HT-29 (cell line): ENCODE results near the gene LARP4B. TPM values are rescaled to one million over a fixed set of nuclear protein-coding genes. Genes with fewer than 3 reads are reported as not detected.

Experiments used
- DNase-seq: peaks from one replicate; pipeline ENCODE4 v3.0.0-alpha.2; 2015; ENCODE audit warnings: low spot score
- total RNA-seq: library from RNA; depleted of rRNA; stranded (reverse); fragments of >200 nt; shearing (Covaris generic); gene quantifications from 2 replicates; pipeline ENCODE4 v1.2.3, GENCODE V29; 2014

The LARP4B gene
- total RNA-seq, 1 experiment from 2014 or later: 60.6 TPM

DNA sequence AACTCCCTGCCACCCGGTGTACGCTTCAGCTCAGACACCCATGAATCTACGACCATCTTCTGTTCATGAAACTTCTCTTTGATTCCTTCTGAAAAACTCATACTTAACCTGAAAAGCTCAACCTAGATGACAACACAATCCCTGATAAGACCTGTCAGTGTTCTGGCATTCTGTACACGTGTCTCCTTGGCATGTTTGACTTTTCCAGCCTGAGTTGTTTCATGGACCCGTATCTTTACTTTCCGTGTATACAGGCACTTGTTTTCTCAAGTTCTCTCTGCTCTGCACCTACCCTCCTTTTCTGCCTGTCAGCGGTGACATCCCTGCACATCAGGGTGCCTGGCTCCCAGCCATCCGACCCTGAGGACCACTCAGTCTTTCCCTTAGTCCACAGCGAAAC, 103.3 kb downstream of the LARP4B start:
- DNase-seq: no peak

DNA sequence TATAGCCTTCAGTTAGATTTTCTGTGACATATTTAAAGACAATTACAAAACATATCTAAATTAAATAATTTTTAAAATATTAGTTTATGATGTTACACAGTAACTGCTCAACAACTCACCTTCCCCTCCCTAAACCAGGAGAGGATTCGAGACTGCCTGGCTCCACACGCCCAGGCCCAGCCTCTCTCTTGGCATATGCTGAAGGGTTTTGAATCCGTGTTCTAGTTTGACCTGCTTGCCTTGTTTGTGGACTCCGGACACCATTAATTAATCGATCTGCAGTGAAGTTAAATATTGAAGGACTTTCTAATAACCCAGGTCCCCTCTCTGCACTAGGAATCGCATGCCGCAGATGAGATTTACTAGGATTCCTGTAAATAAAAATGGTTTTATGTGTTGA, 106.6 kb downstream of the LARP4B start:
- no peak for DNase-seq

DNA sequence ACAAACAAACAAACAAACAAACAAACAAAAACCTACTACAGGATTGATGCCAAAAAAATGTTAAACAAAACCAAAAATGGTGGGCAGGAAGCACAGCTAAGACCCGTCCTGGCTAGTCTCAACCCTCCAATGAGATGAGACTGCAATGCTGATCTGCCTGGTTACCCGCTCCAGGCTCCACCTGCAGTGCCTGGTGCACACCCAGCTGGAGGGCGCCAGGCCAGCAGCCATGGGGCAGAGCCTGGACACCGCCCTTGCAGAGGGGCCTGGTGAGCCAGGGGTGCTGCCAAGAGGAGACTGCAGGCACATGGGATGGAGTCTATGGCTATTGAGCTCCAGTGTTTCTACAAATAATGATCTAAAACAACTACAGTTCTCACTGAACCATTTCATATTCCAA, 107.0 kb downstream of the LARP4B start:
- DNase-seq: no peak

DNA sequence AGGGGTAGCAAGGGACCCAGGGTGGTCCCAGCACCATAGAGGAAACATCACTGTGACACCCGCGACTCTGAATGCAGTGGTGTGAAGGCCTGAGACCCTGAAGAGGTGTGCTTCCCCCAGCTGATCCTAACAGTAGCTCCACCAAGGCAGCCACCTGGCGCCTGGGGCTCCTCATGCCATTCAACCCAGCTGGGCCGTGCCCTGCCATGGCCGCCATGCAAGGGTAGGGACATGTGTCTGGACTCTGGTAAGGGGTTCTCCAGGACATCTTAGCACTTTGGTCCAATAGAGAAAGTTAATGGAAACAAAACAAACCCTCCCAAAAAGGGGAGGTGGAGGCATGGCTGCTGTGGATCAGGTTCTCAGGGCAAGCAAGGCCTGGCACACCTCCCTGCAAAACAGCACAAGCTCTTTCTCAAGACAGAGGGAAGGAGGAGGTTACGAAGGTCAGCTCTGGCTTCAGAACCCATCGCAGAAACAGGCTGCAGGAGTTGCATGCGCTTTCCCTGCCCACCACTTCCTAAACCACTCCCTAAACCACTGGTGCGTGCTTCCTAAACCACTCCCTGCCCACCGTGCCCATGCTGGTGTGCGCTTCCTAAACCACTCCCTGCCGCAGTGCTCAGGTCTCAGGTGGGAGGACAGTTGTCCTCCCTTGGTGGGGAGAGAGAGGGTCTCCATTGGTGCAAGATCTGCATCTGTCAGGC, 108.7 kb downstream of the LARP4B start:
- DNase-seq: no peak

DNA sequence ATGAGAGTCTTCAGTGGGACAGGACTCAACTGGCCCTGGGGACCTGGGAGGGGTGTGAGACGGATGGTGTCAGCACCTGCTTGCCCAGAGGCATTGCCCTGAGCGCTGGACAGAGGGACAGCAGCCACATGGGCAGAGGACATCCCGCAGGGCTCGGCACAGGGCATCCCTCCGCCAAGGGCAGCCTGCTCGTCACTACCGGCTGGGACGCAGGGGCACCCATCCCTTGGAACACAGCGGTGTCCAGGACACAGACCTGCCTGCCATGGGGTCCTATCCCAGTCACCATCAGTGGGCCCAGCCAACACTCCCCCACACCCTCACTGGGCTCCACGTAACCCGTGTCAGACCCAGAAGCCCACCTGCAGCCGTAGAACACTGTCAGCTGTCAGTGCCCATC, 109.3 kb downstream of the LARP4B start:
- no peak for DNase-seq

DNA sequence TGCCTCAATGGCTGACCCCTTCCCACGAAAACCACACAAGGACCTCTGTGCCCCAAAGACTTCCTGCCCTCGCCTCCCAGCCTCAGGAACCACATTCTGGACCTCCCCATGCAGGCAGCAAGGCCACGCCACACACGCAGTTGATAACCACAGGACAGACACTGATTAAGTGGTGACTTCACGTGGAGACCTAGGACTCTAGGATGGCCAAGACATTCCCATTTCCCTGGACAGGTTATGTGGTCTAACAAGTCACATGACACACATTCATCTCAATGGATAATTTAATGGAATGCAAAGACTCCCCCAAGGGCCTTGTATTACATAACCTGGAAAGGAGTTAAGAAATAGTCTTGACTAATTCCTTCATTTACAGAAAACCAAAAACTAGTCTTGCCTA, 110.2 kb downstream of the LARP4B start:
- DNase-seq: no peak

DNA sequence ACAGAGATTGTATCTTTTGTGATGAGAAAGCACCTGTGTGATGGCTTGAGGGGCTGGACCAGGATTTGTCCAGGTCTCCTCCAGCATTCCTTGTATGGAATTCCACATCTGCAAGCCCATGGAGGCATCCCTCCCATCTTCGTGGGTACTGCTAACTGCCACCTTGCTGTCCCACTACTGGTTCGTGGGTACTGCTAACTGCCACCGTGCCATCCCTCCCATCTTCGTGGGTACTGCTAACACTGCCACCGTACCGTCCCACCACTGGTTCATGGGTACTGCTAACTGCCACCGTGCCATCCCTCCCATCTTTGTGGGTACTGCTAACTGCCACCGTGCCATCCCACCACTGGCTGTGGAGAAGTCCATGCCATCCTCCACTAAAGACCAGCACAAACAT, 111.7 kb downstream of the LARP4B start:
- no peak for DNase-seq

DNA sequence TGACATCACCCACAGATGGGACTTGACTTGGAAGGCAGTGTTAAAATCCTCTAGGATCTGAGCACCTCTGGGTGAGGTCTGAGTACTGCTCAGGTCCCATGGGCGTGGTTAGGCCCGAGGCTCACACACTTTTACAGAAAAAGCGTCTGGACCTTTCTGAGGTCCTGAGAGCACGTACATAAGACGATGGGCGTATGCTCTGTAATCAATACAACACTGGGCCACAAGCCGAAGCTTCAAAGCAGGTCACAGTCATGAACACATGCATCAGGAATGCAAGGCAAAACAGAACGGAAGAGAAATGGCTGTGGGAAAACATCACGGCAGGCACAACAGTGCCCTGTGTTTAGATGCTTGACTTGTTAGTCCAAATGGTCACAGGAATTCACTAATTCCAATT, 112.2 kb downstream of the LARP4B start:
- DNase-seq: no peak

DNA sequence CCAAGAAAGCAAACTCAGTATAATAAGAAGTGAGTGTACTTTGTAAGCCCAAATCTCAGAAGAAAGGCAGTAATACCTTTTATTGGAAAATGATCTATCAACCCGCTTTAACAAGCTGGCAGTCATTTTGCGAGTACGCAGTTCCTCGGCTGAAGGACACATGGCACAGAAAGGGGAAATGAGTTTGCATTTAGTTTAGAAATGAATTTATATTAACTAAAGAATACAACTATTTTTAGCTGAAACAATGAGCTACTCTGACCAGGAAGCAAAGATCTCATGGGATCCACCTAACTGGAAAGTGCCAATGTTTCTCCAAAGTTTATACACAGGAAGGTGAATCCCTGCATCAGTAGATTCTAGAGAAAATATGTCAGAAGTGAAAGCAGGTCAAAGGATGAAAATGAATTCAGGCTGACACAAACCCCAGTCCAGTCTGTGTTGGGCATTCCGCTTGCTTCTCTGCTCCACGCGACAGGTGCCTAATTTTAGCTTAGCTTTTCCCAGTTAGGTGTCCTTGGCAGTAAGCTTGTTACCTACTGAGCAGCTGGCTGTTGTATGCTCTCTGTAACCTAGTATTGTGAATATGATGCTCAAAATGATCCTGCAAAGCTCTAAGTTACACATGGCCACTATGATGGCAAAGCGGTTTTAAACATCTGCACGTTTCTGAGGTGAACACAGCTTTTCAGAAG, 112.8 kb downstream of the LARP4B start:
- DNase-seq: no peak

DNA sequence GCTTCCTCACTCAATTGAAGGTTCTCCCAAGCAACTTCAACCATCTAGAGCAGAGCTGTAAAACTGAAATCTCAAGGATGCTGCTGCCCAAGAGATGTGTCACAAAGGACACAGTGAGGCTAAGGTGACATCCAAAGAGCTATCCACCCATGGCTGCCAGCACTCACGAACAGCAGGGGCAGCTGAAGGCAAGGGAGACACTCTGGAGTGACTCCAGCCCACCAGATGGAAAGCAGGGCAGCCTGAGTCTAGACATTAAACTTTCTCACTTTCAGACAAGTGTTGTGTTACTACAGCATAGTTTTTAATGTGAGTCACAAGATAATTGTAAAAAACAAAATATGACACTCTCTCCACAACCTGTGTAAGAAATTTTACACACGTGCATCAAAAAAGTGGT, 113.5 kb downstream of the LARP4B start:
- no peak for DNase-seq

DNA sequence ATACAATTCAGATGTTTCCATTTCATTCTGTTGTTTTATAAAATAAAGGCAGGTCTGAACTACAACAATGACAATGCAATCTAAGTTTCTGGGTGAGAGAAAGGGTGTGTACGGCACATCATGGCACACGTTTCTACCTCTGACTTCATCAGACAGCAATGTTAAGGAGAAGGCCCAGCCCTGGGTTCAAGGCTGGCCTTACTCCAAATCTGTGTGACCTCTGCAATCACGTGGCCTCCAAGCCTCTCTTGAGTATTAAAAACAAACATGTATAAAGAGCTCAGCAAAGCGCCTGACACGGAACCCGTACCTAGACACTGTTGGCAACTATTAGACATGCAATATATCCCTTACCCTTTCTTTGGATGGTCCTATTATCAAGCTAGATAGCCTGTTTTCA, 114.1 kb downstream of the LARP4B start:
- DNase-seq: no peak

DNA sequence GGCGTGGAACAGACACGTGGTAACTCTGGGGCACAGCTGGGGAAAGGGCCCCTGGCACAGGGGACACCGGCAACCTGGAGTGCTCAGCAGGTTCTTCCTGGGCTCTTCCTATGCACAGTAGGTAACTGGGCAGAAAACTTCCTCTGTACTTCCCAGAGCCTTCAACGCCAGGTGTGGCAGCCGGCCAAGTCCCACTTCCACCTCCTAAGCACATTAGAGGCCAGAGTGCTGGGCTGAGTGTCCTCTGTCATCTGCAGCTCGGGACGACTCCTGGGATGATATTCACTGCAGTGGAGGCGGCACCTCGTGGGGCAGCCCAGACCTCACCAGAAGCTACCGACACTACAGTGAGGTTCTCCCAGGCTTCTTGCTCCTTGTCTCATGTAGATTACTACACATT, 114.5 kb downstream of the LARP4B start:
- no peak for DNase-seq

DNA sequence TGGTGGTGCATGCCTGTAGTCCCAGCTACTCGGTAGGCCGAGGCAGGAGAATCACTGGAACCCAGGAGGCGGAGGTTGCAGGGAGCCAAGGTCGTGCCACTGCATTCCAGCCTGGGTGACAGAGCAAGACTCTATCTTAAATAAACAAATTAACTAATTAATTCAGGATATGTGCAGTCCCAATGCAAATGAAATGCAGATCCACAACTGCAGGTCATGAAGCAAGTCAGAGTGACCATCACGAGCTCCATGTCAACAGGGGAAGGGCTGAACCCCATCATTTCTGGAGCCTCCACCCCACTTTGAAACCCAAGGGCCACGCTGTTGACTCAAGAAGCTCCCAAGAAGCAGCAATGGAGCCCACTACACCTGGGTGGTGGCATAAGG, 115.4 kb downstream of the LARP4B start:
- DNase-seq: no peak

DNA sequence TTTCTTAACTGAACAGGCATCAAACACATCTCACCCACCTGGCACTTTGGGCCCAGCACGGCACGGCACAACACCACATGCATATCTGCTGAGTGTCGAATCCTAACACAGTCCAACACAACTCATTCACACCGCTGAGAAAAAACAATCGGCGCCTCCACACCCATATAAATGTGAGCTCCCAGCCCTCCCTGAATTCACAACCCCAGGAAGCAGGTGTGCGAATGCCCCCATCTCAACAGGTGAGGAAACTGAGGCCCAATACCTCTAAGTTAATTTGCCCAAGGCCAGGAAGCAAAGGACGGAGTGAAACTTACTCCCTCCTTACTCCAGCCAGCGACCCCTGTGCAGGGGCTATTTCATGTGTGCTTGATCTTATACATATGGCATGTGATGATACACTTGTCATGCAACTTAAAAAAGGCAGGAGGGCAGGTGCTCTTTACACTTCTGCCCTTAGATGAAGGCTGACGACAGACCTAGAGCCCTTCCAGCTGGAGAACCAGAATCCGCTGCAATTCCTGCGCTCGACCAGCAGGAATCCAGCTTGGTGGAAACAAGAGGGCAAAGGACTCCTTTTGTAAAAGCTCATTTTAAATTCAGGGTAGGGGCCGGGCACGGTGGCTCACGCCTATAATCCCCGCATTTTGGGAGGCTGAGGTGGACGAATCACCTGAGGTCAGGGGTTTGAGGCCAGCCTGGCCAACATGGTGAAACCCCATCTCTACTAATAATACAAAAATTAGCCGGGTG, 116.0 kb downstream of the LARP4B start:
- no peak for DNase-seq

DNA sequence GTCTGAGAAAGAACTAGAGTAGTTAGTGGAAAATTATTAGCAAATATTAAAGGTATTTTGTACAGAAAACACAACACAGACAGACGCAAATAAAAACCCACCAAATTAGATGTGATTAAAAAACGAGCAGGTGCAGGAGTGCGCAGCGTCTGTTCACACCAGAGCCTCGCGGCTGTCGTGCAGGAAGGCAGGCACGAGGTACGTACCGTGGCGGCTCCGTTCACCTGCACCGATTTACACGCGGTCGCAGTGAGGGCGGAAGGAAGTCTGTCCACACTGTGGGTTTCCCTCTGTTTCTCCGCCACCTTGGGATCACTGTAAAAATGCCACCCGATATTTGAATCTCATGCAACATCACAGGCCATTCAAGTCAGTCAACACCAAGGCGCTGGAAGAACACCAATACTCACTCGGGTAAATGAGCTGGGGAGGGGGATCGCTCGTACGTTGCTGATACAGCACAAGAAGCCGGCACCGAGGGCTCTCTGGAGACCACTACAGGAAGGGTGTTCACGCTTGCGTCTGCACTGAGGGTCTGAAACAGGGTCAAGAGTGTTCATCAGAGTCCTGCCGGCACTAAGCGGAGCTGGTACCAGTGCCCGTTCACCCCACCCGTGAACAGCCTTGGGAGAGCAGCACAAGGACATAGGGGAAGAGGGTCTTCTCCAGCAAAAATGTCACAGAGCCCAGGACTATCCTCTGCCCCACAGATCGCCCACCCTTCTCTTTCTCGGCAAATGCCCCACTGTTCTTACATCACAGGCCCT, 116.8 kb downstream of the LARP4B start:
- DNase-seq: no peak

DNA sequence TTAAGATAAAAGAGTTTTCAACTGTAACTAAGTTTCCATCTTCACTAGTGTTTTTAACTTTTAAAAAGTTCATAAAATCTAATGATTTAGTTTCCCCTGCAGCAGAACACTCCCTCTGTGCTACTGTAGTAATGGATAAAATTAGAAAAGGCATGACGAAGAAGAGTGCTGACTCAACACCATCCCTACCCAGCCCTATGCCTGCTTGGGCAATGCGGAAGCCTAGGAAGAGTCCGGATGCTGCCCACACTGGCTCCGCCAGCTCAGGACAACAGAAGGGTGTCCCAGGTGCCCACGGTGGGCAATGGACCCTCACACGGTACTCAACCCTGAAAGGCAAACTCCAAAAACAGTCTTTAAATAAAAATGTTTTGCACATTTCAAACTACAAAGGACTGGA, 118.2 kb downstream of the LARP4B start:
- DNase-seq: no peak

DNA sequence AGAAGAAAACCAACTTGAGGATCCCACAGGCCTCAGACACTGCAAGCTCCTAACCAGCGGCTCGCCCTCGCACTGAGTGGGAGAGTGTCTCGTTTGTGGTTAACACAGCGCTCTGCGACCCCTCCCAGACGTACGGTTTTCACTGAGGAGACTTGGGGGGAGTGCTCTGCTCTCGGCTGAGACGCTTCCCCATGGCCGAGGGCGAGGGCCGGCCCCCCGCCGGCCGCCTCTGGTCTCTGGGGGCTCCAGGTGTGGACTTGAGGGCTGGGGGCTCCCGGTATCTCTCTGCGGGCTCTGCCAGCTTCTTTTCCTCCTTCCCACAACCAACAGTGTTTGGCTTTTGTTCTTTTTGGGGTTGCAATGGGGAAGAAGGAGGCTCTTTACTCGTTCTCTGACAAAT, 118.7 kb downstream of the LARP4B start:
- no peak for DNase-seq

DNA sequence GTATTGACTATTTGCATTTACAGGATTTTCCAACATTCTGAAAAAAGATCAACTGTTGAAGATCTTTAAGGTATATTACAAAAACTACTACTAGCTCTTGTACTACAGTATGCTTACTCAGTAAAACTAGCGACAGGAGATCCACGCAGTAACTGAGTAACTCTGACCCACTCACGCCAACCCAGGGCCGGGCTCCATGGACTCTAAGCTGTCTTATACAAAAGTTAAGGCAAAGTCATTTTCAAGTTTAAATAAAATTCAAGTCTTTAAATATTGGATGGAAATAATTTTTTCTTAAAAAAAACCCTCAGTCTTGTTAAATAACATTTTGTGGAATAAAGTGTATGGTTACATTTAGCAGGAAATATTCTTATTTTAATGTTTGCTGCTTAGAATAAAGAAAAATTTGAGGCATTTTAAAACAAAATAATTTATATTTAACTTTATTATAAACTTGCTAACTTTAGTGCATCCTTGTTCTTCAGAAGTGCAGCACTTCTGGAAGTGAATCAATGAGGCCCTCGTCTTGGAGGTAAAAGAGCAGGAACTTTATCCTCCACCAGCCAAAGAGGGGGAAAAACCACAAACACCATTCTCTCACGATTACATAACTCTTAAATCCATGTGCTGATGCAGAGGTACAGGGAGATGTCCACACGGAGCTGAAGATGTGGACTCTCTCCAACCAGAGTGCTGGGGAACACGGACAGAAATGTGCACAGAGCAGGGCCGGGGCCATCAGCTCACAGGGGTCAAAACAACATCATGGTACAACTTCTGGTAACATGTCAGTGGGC, 119.9 kb downstream of the LARP4B start:
- DNase-seq: no peak

DNA sequence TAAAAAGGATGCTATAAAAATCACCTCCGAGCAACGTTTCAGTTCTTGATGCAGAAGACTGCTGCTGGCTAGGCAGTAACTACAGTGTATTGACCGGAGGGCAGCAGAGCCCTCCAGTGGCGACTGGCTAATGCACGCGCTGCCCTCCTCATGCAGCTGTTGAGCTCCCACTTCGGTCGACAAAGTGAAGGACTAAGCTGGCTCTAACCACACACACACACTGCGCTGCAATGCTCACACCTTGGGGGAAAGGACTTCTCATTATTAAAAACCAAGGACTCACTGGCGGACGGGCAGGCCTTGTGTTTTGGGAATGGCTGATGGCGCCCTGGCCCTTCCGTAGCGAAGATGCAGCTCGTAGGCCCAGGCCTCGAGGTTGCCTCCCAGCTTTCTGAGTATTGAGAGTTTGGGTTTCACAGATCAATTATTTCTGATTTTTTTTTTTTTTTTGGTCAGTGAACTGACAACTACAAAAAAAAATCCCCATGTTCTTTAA, 121.1 kb downstream of the LARP4B start:
- peak; percentile 15 for DNase-seq

DNA sequence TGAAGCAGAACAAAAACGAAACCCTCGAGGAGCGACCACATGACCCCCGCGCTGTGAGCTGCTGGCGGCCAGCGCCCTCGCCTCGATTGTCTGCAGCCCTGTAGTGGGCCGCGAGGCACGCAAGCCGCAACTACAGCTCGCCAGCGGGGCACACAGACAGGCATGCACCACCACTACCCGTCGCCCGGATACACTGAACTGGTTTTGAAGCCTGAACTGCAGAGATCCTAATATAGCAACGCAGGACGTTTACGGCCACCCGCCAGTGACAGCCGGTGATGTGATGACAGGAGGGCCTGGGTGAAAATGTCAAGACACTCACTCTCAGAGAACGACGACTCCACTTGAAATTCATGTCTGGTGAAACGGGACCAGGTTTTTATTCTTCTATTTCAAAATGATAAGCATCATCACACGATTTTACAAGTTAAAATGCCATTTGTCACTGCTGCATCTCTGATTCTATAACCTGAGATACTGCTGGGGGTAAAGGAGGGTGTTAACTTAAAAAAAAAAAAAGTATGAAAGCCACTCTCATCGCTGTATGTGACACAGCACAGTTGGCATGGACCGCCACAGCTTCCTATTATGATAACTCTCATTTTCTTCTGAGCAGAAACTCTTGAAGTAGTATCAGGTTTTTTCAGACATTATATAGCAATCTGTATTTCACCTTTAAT, 121.7 kb downstream of the LARP4B start:
- no peak for DNase-seq
